Stimulated activated CD4-positive, alpha-beta T cell treated with anti-CD3 and anti-CD28 coated beads, Interleukin-1b, Interleukin-23, amount 100 ng/mL, for 48 hours (primary cell): ENCODE measurements around the gene VTCN1.

Experiments
- DNase-seq: peaks from one replicate; pipeline ENCODE4 v3.0.0-alpha.2; 2020

The VTCN1 gene

DNA sequence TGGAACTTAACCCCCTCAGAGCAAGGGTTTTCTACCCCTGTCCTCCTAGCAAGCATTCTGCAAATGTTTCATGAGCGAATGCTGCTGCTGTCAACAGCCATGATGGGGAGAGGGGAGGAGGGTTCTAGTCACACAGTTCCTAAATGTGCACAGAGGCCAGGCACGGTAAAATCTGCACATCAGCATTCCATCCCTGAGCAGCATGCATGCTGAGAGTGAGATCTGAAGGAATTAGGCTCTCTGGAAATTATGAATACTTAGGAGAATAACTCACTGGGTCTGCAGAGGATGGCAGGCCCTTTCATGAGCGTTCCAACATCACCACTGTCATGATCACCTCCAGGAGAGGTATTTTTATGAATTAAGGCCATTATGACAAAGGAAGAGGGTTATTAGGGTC lies 2.1 kb downstream of the VTCN1 start:
- DNase-seq, result no peak

DNA sequence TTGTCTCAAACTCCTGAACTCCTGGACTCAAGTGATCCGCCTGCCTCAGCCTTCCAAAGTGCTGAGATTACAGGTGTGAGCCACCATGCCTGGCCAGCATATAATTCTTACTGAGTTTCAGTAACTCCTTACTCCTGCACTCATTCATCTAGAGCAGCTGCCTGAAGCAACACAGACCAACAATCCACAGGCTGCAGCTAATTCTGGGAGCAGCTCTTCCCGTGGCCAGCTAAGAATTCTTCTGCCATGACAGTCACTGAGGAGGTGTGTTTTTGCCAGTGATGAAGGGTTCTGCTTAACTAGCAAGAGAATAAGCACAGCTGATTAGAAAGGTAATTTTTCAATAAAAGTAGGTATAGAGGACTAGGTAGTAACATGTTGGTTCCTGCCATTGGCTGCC lies 5.4 kb downstream of the VTCN1 start:
- DNase-seq, result no peak

GRCh38 chr1:117201808-117202207 lies 8.9 kb downstream of the VTCN1 start:
- DNase-seq, result no peak

DNA sequence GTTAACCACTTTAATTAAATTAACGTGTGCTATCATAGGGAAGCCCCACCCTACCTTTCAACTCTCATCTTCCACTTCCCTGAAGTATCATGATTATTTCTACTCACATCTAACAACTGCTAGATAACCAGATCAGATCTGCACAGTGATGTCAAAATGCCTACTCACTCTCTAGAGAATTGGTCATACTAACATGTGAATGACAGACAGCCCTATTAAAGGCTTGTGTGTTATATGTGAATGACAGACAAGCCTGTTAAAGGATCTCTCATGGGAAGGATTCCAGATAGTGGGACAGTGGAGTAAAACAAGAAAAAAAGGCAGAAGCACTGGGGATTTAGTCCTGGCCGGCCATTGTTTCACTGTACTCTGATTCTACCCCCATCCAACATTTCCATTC lies 12.6 kb downstream of the VTCN1 start:
- DNase-seq, result no peak

- DNase-seq, result no peak
Observed at GRCh38 chr1:117189726-117190125, 21.0 kb downstream of the VTCN1 start.

DNA sequence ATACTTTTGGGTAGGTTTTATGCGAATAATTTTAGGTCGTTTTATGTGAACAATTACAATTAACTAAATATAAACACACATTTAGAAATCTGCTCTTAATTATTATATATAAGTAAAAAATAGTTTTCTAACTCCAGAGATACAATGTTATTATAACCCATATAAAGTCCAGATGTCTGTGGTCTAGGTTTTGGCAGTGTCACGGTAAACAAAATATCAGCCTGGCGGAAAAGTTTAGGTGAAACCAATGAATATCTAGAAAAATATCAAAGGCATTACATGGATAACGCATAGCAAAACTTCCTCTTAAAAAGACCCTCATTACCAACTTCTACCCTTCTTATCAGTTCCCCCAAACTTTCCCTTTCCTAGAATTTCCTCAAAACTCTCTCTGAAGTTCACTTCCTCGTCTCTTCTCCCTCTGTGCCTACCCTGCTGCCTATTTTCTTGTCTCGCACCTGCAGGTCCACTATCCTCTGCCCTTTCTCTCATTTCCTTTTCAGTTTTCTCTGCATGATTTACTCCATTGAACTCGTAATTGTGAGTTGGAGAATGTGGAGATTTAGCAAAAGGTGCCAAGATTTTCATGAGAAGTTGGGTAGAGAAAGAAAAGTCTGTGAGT lies 21.8 kb downstream of the VTCN1 start:
- DNase-seq, result no peak

DNA sequence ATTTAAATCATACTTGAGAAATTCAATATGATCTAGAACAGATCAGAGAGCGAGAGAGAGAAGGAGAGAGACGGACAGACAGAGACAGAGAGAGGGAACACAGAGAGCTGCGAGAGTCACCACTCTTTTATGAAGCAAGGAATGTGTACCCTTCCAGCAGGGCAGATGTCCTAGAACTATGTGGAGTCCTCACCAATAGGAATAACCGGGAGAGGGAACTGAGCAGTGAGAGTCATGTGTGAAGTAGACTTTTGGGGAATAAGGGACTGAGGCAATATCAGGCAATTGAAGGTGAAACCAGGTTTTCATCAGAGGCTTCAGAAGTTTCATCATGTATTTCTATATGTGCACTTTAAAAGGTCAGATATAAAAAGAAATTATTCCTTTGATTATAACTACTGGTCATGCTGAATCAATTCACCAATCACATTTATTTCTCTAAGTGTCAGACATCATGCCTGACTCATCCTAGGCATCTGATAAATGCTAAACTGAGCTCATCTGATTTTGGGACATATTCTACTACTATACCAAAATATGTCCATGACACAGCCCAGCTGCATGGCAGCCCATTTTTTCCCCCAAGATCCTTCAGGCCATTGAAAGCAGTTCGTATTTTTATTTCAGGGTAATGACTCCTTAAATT lies 22.4 kb downstream of the VTCN1 start:
- no peak for DNase-seq

DNA sequence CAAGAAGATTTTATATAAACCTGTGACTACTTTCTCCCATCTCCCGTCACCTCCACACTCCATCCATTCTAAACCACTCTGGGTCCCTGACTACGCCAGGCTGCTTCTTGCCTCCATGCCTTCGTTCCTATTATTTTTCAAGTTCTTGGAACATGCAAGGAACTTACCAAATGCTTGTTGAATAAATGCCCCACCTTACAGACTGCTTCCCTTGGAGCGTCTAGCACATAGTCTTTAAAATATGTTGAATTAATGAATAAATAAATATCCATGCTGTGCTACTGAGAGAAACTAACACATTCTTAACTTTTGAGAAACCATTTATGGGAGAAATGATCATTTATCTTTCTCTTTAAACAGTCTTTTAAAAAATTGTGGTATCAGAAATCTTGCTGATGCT lies 27.6 kb downstream of the VTCN1 start:
- DNase-seq, result no peak

DNA sequence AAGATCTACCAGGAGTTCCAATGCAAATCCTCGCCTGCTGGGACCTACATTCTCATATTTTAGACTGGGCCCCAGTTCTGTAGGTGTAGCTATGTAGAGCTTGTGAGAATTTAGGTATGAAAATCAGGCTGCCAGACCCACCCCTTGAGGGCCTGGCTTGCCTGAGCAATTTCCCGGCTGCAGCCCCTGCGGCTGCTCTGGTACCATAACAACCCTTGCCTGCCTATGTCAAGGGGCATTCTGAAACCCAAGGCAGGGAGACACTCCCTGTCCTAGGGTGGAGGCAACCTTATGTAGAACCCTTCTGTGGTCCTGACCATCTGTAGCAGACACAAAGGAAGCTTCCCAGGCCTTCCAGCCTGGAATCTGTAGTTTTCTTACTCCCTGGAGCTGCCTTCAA lies 28.4 kb downstream of the VTCN1 start:
- no peak for DNase-seq

GRCh38 chr1:117181630-117182041 lies 29.1 kb downstream of the VTCN1 start:
- no peak for DNase-seq

- no peak for DNase-seq
Observed at GRCh38 chr1:117180147-117180967, 30.4 kb downstream of the VTCN1 start.

DNA sequence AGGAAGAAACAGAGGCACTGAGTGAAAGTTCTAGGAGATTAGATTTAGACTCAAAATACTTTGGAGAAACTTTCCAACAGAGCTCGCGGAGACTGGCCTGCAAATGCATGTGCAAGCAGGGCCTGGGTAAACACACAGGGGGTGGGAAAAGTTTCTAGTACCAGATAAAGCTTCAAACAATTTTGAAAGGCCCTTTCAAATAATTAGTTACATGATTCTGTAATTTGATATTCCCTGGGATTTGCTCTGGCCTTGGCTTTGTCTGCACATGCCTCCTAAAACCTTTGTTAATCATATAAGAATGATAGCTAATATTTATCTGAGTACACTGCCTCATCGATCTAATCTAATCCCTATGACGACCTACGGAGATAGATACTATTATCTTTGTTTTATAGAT lies 31.3 kb downstream of the VTCN1 start:
- no peak for DNase-seq

DNA sequence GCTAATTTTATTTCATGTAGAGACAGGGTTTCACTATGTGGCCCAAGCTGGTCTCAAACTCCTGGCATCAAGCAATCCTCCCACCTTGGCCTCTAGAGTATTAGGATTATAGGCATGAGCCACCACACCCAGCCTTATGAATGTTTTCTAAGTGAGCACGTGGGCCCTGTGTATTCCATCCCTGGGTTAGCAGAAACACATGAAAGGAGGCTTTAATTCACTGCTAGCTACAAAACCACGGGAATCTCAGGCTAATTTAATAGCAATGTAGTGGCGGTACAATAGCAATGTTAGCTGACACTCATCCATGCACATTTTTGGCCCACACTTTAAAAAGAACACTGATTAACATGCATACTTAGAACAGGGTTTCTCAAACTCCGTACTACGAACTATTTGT lies 32.0 kb downstream of the VTCN1 start:
- no peak for DNase-seq

GRCh38 chr1:117177376-117177775 lies 33.4 kb downstream of the VTCN1 start:
- DNase-seq, result no peak

DNA sequence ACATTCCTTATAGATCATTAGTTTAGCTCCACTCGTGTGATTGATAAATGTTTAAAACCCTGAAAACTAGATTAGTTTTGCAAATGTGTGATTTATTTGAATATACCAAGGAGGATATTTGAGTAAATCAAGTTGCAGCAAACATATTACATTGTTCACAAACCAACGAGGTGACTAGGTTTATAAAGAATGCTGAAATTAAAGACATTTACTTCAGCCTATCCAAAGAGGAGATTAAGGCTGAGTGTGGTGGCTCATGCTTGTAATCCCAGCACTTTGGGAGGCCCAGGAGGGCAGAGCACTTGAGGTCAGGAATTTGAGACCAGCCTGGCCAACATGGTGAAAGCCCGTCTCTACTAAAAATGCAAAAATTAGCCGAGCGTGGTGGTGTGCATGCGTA lies 34.1 kb downstream of the VTCN1 start:
- DNase-seq, result no peak

DNA sequence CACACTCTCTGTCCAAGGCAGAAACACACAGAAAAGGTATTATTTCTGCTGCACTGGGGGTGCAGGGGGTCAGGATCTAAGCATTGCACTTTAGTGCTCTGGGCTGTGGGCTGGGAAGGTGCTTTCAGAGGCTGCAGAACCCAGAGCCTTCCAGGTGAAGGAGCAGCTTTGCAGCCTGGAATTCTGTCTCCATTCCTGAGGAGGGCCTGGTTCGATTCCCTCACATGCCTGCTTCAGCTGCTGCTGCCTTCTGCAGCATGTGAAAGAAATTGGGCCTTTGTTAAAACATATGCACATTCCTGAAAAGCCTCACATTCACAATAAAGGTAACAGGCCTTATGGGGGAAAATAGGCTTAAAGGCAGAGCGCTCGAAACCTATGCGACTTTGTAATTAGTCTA lies 35.9 kb downstream of the VTCN1 start:
- DNase-seq, result no peak

DNA sequence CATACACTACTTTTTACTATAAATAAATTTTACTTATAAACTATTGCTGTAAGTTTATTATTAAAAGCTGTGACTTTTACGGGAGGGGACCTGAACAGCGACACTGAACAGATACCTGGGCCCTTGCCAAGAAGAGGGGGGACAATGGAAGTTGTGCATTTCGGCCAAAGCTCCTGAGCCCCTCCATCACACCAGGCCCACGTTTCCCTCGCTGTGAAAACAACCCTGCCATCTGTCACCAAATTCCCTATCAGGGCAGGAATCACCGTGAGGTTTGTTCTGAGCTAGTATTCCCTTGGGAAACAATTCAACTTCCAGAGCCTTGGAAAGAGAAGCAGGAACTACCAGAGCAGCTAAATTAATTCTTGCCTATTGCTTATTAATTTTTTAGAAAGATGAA lies 37.0 kb downstream of the VTCN1 start:
- DNase-seq, result no peak

DNA sequence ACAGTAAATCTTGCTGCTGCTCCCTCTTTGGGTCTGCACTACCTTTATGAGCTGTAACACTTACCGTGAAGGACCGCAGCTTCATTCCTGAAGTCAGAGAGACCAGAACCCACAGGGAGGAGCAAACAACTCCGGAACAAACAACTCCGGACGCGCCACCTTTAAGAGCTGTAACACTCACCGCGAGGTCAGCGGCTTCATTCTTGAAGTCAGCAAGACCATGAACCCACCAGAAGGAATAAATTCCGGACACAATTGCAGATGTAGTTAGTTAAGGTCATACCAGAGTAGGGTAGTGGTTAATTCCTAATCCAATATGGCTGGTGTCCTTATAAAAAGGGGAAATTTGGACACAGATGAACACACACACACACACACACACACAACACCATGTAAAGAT lies 37.7 kb downstream of the VTCN1 start:
- no peak for DNase-seq

GRCh38 chr1:117171900-117172511 lies 38.7 kb downstream of the VTCN1 start:
- no peak for DNase-seq

DNA sequence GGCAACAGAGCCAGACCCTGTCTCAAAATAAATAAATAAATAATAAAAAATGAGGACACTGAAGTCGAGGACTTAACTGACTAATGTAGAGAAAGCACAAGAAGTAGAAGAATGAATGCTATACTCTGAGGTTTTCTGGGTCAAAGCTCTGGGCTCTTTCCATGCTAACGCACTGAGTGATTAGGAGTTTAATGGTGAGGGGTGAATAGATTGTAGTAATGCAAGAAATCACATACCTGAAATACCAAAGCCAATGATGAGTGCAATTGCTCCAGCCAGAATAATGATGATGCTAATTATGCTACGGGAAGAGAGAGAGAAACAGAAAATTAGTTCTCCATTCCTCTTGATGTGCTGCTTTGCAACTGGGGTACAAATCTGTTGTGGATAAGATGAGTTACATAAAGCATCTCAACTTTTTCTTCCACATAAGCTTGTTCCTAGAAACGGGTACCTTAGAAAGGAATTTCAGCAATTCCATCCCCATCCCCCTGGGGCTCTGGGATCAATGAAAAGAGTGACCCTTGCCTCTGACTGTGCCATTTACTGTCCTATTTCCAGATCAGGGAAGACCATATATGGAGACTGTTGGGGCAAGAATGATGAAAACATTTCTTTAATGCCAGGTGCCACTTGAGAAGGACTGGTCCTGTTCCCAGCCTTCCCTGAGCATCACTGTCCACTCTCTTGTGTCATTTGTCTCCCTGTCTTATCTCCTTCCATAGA lies 40.7 kb downstream of the VTCN1 start:
- DNase-seq, result no peak

GRCh38 chr1:117167402-117167801 lies 43.3 kb downstream of the VTCN1 start:
- no peak for DNase-seq

DNA sequence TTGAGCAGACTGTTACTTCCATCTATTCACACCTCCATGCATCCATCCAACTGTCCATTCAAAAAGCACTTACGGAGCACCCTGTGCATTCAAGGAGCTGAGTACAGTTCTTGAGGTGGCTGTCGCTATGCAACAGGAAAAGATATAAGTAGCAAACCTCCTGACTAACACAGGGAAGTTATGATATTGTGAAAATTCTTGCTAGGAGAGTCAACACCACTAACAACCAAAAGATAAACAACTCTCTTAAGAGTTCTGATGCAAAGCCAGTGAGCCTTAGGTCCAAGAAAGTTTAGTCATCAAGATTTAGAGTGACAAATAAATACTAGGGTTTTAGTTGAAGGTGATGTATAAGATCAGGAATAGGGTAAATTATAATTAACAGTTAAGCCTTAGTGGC lies 44.7 kb downstream of the VTCN1 start:
- DNase-seq, result no peak

DNA sequence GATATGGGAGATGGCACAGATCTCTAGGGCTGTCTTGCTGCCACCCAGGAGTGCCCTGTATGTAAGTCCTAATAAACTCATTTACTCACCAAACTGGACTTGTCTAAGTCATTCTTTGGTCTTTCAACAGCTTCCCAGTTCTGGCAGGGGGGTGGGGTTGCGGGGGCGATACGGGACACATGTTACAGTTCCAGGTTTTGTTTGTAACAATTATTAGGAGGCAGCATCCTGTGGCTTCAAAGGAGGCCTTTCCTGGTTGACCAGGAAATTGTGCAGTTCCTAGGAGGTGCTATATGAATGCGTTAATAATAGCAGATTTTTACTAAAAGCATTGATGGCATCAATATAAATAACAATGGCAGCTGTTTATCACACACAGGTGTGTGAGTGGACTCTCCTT lies 46.5 kb downstream of the VTCN1 start:
- DNase-seq, result no peak
